K562 (cell line): ENCODE measurements around the gene ENDOG. TPM values are rescaled to one million over a fixed set of nuclear protein-coding genes. Genes with fewer than 3 reads are reported as not detected.

Experiments used
- BHLHE40 ChIP-seq: IDR thresholded peaks from 2 replicates; pipeline ENCODE4 v1.6.1; 2011; ENCODE audit warnings: low read length, improper control_type of control experiment
- ERF ChIP-seq: fragments of 450-650 bp; formaldehyde crosslinking; IDR thresholded peaks from 2 replicates; pipeline ENCODE4 v1.4.0; 2020; ENCODE audit warnings: mild to moderate bottlenecking, mixed read lengths
- HDAC6 ChIP-seq: IDR thresholded peaks from 2 replicates; pipeline ENCODE4 v1.6.1; 2012; ENCODE audit warnings: low read depth, mild to moderate bottlenecking, control low read depth, inconsistent platforms, low read length, moderate library complexity
- KDM4B ChIP-seq, 2 experiments: fragments of 450-650 bp in 1 of 2; sonication (generic) in 1 of 2; IDR thresholded peaks; 2 replicates each; pipeline ENCODE4 v1.6.1; 2016 to 2017; ENCODE audit warnings: borderline replicate concordance in 2 of 2, antibody characterized with exemption in 1 of 2, low read depth in 1 of 2, mild to moderate bottlenecking in 1 of 2
- MBD2 ChIP-seq: sonication (generic); IDR thresholded peaks from 2 replicates; pipeline ENCODE4 v1.6.1; 2016; ENCODE audit warnings: low read depth, borderline replicate concordance
- MTA3 ChIP-seq: fragments of 450-650 bp; formaldehyde crosslinking; IDR thresholded peaks from 2 replicates; pipeline ENCODE4 v1.6.1; 2017; ENCODE audit warnings: mild to moderate bottlenecking, borderline replicate concordance
- POU5F1 ChIP-seq: fragments of 150-350 bp; IDR thresholded peaks from 2 replicates; pipeline ENCODE4 v1.6.1; 2014; ENCODE audit warnings: borderline replicate concordance, low read length, low read depth, mild to moderate bottlenecking; ENCODE audit not compliant: partially characterized antibody
- PPARD ChIP-seq: fragments of 250-450 bp; sonication (Bioruptor Pico); IDR thresholded peaks from 2 replicates; pipeline ENCODE4 v1.8.0; 2022; ENCODE audit warnings: inconsistent platforms, mild to moderate bottlenecking, moderate library complexity
- PYGO2 ChIP-seq: fragments of 450-650 bp; IDR thresholded peaks from 2 replicates; pipeline ENCODE4 v1.6.1; 2016; ENCODE audit warnings: mild to moderate bottlenecking, missing genetic modification characterization, moderate library complexity, missing compliant biosample characterization
- RBM39 ChIP-seq: fragments of 200-400 bp; formaldehyde crosslinking; optimal IDR thresholded peaks from 2 replicates; pipeline ENCODE3; 2018; ENCODE audit warnings: low read depth, low read length
- SP1 ChIP-seq: sonication (generic); formaldehyde crosslinking; IDR thresholded peaks from 2 replicates; pipeline ENCODE4 v1.8.1; 2022; ENCODE audit warnings: mild to moderate bottlenecking, missing genetic modification reagents
- TCF3 ChIP-seq: sonication (generic); formaldehyde crosslinking; IDR thresholded peaks from 2 replicates; pipeline ENCODE4 v1.4.0; 2020; ENCODE audit warnings: mild to moderate bottlenecking, missing genetic modification reagents
- XRCC4 ChIP-seq: IDR thresholded peaks from one replicate; pipeline ENCODE4 v1.6.1; 2011; ENCODE audit not compliant: insufficient read depth, insufficient read length; ENCODE audit errors: extremely low read depth
- ZBTB5 ChIP-seq: fragments of 450-650 bp; IDR thresholded peaks from 2 replicates; pipeline ENCODE4 v1.6.1; 2017; ENCODE audit warnings: antibody characterized with exemption
- ZEB2 ChIP-seq: fragments of 450-650 bp; IDR thresholded peaks from 2 replicates; pipeline ENCODE4 v1.6.1; 2016
- ZKSCAN8 ChIP-seq: fragments of 200-800 bp; sonication (Bioruptor generic); IDR thresholded peaks from 2 replicates; pipeline ENCODE4 v1.6.1; 2016; ENCODE audit warnings: missing genetic modification characterization, missing compliant biosample characterization
- ZNF140 ChIP-seq: fragments of 250-450 bp; sonication (Bioruptor Pico); IDR thresholded peaks from 2 replicates; pipeline ENCODE4 v1.8.0; 2021; ENCODE audit warnings: moderate library complexity, mild to moderate bottlenecking, inconsistent platforms
- ZNF324 ChIP-seq: fragments of 250-450 bp; sonication (Bioruptor Pico); IDR thresholded peaks from 2 replicates; pipeline ENCODE4 v1.4.0; 2020; ENCODE audit warnings: mild to moderate bottlenecking
- ZNF384 ChIP-seq: IDR thresholded peaks from 2 replicates; pipeline ENCODE4 v1.6.1; 2012; ENCODE audit warnings: low read depth, low read length, improper control_type of control experiment
- ZSCAN29 ChIP-seq: fragments of 450-650 bp; IDR thresholded peaks from 2 replicates; pipeline ENCODE4 v1.6.1; 2017
- polyA plus RNA-seq, 8 experiments: library from polyadenylated mRNA; depleted of rRNA in 4 of 8; stranded (reverse) in 5 of 8; unstranded in 3 of 8; fragments of >200 nt; fragmentation: Nextera tagmentation in 2 of 8; fragmentation: Illumina TruSeq in 1 of 8; extraction: Ambion mirVana in 2 of 8; extraction: Trizol in 1 of 8; gene quantifications; 2 replicates each; pipeline versions ENCODE4 v1.2.1 to v1.2.3, GENCODE V29; 2011 to 2014; ENCODE audit warnings: inconsistent platforms in 1 of 8, missing spikeins in 1 of 8
- total RNA-seq, 7 experiments: library from RNA; depleted of rRNA in 6 of 7; stranded (reverse); fragments of >200 nt in 6 of 7; fragmentation: Illumina TruSeq in 2 of 7; extraction: Trizol in 2 of 7; gene quantifications; 2 replicates each; pipeline versions ENCODE4 v1.2.1 to v1.2.3, GENCODE V29; 2011 to 2021; ENCODE audit warnings: low replicate concordance in 1 of 7
- TF ChIP-seq, protein P1 (sequence below): IDR thresholded peaks from 2 replicates; pipeline ENCODE4 v1.6.1; 2011; ENCODE audit not compliant: insufficient read length; ENCODE audit errors: extremely low read depth
- TF ChIP-seq, protein P2 (sequence below): sonication (generic); formaldehyde crosslinking; IDR thresholded peaks from 2 replicates; pipeline ENCODE4 v1.8.0; 2022; ENCODE audit warnings: mild to moderate bottlenecking, missing genetic modification reagents, borderline replicate concordance
- TF ChIP-seq, protein P3 (sequence below): fragments of 450-650 bp; IDR thresholded peaks from 2 replicates; pipeline ENCODE4 v1.6.1; 2016; ENCODE audit warnings: low read depth, mild to moderate bottlenecking, moderate library complexity
- TF ChIP-seq, protein P4 (sequence below): fragments of 250-450 bp; sonication (Bioruptor Pico); IDR thresholded peaks from 2 replicates; pipeline ENCODE4 v1.5.0; 2021

The ENDOG gene
- total and polyA plus RNA-seq, 9 of the 15 experiments (the other 6 are each of a cell fraction or from before 2014, with no cell fraction given) = 1.2 to 91.0 (median 25.5) TPM

DNA sequence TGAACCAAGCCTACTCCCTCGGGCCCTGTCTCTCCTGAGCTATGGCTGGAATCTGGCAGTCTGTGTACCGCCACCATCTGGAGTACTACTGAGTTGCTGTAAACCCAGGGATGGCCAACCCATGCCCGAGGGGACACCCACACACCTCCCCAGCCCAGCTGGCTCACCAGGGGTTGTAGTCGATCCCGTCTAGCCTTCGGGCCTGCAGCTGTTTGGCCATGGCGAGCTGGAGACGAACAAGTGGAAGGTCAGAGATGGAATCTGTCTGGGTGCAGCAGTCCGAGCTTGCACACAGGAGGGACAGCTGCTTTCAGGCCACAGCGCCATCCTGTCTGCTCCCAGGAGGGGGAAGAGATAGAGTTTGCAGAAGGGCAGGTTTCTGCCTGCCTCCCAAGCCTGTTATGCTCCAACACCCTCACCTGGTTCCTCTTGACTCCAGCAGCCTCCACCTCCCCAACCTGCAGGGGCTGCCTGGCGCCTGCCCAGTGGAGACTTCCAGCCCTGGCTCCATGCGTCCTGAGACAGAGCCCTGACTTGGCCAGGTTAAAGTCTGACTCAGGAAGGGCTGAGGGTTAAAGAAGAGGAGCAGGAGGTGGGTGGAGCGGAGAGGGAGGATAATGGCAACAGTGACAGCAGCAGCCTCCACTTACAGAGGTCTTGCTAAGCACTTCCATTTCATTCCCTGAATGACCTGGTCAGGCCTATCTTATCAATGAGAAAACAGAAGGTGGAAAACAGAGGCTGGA, 27.1 kb downstream of the ENDOG start (continued):
- TF ChIP-seq ZSCAN29 = no peak
- TF ChIP-seq, protein P1, sequence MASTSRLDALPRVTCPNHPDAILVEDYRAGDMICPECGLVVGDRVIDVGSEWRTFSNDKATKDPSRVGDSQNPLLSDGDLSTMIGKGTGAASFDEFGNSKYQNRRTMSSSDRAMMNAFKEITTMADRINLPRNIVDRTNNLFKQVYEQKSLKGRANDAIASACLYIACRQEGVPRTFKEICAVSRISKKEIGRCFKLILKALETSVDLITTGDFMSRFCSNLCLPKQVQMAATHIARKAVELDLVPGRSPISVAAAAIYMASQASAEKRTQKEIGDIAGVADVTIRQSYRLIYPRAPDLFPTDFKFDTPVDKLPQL = no peak
- no peak for TF ChIP-seq ZNF140 (CRISPR knock-in tag)
- TF ChIP-seq, protein P2, sequence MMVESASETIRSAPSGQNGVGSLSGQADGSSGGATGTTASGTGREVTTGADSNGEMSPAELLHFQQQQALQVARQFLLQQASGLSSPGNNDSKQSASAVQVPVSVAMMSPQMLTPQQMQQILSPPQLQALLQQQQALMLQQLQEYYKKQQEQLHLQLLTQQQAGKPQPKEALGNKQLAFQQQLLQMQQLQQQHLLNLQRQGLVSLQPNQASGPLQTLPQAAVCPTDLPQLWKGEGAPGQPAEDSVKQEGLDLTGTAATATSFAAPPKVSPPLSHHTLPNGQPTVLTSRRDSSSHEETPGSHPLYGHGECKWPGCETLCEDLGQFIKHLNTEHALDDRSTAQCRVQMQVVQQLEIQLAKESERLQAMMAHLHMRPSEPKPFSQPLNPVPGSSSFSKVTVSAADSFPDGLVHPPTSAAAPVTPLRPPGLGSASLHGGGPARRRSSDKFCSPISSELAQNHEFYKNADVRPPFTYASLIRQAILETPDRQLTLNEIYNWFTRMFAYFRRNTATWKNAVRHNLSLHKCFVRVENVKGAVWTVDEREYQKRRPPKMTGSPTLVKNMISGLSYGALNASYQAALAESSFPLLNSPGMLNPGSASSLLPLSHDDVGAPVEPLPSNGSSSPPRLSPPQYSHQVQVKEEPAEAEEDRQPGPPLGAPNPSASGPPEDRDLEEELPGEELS (CRISPR knock-in tag) = no peak
- TF ChIP-seq ZEB2 = peak; percentile 86
- TF ChIP-seq ZBTB5 = no peak
- no peak for TF ChIP-seq PYGO2
- TF ChIP-seq ERF = no peak
- TF ChIP-seq ZKSCAN8 = no peak
- TF ChIP-seq BHLHE40 = 0 out of 2 replicates have a peak, but pooled peaks have one; percentile 34
- TF ChIP-seq, protein P3, sequence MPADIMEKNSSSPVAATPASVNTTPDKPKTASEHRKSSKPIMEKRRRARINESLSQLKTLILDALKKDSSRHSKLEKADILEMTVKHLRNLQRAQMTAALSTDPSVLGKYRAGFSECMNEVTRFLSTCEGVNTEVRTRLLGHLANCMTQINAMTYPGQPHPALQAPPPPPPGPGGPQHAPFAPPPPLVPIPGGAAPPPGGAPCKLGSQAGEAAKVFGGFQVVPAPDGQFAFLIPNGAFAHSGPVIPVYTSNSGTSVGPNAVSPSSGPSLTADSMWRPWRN = no peak
- TF ChIP-seq MTA3 = peak; percentile 62; the same call in 1 of the 2 replicates
- no peak for TF ChIP-seq ZNF384
- TF ChIP-seq, protein P4, sequence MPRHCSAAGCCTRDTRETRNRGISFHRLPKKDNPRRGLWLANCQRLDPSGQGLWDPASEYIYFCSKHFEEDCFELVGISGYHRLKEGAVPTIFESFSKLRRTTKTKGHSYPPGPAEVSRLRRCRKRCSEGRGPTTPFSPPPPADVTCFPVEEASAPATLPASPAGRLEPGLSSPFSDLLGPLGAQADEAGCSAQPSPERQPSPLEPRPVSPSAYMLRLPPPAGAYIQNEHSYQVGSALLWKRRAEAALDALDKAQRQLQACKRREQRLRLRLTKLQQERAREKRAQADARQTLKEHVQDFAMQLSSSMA (CRISPR knock-in tag) = no peak
- no peak for TF ChIP-seq POU5F1
- TF ChIP-seq SP1 (CRISPR knock-in tag) = peak; percentile 40; the same call in 1 of the 2 replicates
- peak; percentile 94 for TF ChIP-seq TCF3 (CRISPR knock-in tag)
- no peak for TF ChIP-seq PPARD (CRISPR knock-in tag)
- TF ChIP-seq HDAC6 = no peak
- no peak for TF ChIP-seq ZNF324 (CRISPR knock-in tag)
- peak; percentile 23 for TF ChIP-seq RBM39
- no peak for TF ChIP-seq XRCC4
- no peak for TF ChIP-seq KDM4B (IDR thresholded peaks at IDR 0.05; ENCODE audit: borderline replicate concordance in 2 of 2, low read depth in 1 of 2)
- TF ChIP-seq MBD2 = 0 out of 2 replicates have a peak, but pooled peaks have one; percentile 34
